ENCODE results near the gene OMA1.

DNA sequence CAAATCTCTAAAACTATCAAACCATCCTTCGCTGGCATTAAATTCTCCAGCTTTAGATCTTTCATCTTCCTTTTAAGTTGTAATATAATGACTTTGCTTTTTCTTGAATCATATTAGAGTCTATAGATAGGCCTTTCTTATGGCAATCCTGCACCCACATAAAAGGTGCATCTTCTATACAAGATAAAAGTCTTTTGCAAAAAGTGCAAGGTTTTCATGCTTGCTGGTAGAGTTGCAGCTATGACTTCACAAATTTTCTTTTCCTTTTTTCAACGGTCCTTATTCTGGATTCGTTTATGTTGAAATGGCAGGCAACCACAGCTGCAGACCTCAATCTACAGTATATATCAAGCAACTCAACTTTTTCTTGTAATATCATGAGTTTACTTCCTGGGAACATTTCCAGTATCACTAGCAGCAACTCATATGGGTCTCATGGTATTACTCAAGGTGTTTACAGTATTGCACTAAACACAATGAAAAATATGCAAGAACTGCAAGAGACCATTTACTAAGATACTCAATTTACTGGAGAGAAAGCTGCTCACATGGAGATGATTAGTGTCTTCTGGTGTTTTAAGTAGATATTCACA, 22.1 kb downstream of the OMA1 start:
- TF ChIP-seq CTCF (IDR thresholded peaks at IDR 0.05 in 2 of 3, conservative IDR thresholded peaks at IDR 0.05 in 1 of 3; ENCODE audit: borderline replicate concordance in 1 of 3, insufficient read depth in 1 of 3, low read depth in 2 of 3, low read length in 2 of 3), result no peak
- no peak for TF ChIP-seq JUND (IDR thresholded peaks at IDR 0.05)
- TF ChIP-seq SP1 (IDR thresholded peaks at IDR 0.05; ENCODE audit: low read depth), result no peak
- TF ChIP-seq EZH2 (IDR thresholded peaks at IDR 0.05), result no peak
- no peak for TF ChIP-seq POLR2A (IDR thresholded peaks at IDR 0.05; ENCODE audit: borderline replicate concordance, extremely low read depth, insufficient read depth, insufficient read length)
- no peak for TF ChIP-seq ZNF274 (IDR thresholded peaks at IDR 0.05; ENCODE audit: low read depth, low read length)
- no peak for TF ChIP-seq ZFX (IDR thresholded peaks at IDR 0.05)

All from HCT116 (cell line).